Psoas muscle (tissue), 8 donors: ENCODE results near the gene AIF1. TPM values are rescaled to one million over a fixed set of nuclear protein-coding genes. Genes with fewer than 3 reads are reported as not detected.

ENCODE experiments used
- ATAC-seq, 4 donors: fragments of 200-7000 bp; cut with Tn5 transposase; one replicate each; pipeline ENCODE4 v1.9.1; 2020; ENCODE audit warnings: moderate library complexity in 3 of 4, mild to moderate bottlenecking in 2 of 4
- DNase-seq, 2 donors: peaks; one replicate each; pipeline ENCODE4 v3.0.0-alpha.2; 2020
- H3K27ac ChIP-seq: fragments of 200-600 bp; one replicate; pipeline ENCODE4 v1.8.0; 2022
- H3K27me3 ChIP-seq, 3 donors: fragments of 200-600 bp in 1 of 3; one replicate each; pipeline versions ENCODE4 v1.6.1 to v1.8.0; 2013 to 2022; ENCODE audit warnings: low read length in 2 of 3, mild to moderate bottlenecking in 2 of 3, moderate library complexity in 1 of 3; ENCODE audit not compliant: insufficient read depth in 3 of 3
- H3K36me3 ChIP-seq, 2 donors: fragments of 200-600 bp in 1 of 2; one replicate each; pipeline versions ENCODE4 v1.6.1 to v1.8.0; 2013 to 2022; ENCODE audit warnings: low read depth in 1 of 2, mild to moderate bottlenecking in 1 of 2, moderate library complexity in 1 of 2; ENCODE audit not compliant: insufficient read depth in 1 of 2
- H3K4me1 ChIP-seq: fragments of 200-600 bp; one replicate; pipeline ENCODE4 v1.8.0; 2022
- H3K4me3 ChIP-seq: fragments of 200-600 bp; one replicate; pipeline ENCODE4 v1.8.0; 2022; ENCODE audit warnings: mild to moderate bottlenecking
- H3K9me3 ChIP-seq: fragments of 200-600 bp; one replicate; pipeline ENCODE4 v1.8.0; 2022
- CTCF ChIP-seq: fragments of 200-600 bp; IDR thresholded peaks from one replicate; pipeline ENCODE4 v1.8.0; 2022; ENCODE audit warnings: antibody characterized with exemption
- WGBS, 3 donors: extraction: QIAGEN DNeasy Blood & Tissue Kit; methylation state at CpG; one replicate each; pipeline versions ENCODE4 v1.1.6 to v1.1.7; 2013; 5-methylcytosine and 5-hydroxymethylcytosine counted together
- intact Hi-C, 2 donors: fragments of 100-400 bp; cut with DNase I; formaldehyde crosslinking; loops; one replicate each; pipeline versions ENCODE4 v1.11.0 to v1.14.2; 2022
- polyA plus RNA-seq, 3 donors: library from polyadenylated mRNA; stranded (reverse); fragments of 200-250 nt; gene quantifications; one replicate each; pipeline ENCODE4 v1.2.3, GENCODE V29; 2013
- total RNA-seq, 4 donors: library from RNA; stranded (reverse); fragmentation: NEBNext Ultra II Directional in 2 of 4; extraction: Animal tissue kit (Norgen Biotek cat#: 25700) in 2 of 4; gene quantifications; one replicate each; pipeline versions ENCODE4 v1.2.1 to v1.2.4, GENCODE V29; 2021 to 2023
- donor health status: healthy with polysubstance abuse.
- donor health status: DM: no; HTN: no; CAD: no; lungs with moderate emphysema.
- donor health status: Bipolar disorder and iron deficiency.
- donor health status: healthy.
- donor health status: DM: yes; HTN: yes; CAD: no.
- donor health status: DM: no; HTN: no; CAD: no.
- donor health status: DM: no; HTN: no; CAD: no.
- donor health status: DM: yes; HTN: yes; CAD: no.

The AIF1 gene
- total and polyA plus RNA-seq, 7 donors = 2.6 to 11.3 (median 4.9) TPM

DNA sequence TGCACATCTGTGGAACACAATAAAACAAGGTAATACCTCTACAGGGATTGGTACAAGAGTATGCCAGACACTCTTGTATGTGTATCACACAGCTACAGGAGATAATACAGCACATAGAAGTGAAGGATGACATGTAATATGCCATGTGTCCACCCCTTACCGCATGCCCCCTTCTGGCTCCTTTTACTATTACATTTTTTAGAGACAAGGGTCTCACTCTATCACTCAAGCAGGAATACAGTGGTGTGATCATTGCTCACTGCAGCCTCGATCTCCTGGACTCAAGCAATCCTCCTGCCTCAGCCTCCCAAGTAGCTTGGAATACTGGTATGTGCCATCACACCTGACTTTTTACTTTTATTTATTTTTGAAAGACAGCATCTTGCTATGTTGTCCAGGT is 18.0 kb upstream of the AIF1 start:
- H3K27me3 ChIP-seq = no peaks in the 10 kb centered on the region
- intact Hi-C loops = loop anchor here (2.0 to 5.0 kb wide), 2 partner anchors 16 to 105 kb away; no protein-coding TSS in a partner anchor
- no peak overlapping the region for H3K4me3 ChIP-seq
- peak in 2 of 4 donors; percentile 27 to 41 for ATAC-seq
- no peaks in the 10 kb centered on the region for H3K4me1 ChIP-seq
- H3K27ac ChIP-seq = no peak overlapping the region
- H3K9me3 ChIP-seq = no peaks in the 10 kb centered on the region
- H3K36me3 ChIP-seq = no peaks in the 10 kb centered on the region
- TF ChIP-seq CTCF = peak; percentile 23
- WGBS, 3 donors = 21 to 28% (median 23%) methylated on average over 2 of the region's 2 CpGs
- no peak for DNase-seq

DNA sequence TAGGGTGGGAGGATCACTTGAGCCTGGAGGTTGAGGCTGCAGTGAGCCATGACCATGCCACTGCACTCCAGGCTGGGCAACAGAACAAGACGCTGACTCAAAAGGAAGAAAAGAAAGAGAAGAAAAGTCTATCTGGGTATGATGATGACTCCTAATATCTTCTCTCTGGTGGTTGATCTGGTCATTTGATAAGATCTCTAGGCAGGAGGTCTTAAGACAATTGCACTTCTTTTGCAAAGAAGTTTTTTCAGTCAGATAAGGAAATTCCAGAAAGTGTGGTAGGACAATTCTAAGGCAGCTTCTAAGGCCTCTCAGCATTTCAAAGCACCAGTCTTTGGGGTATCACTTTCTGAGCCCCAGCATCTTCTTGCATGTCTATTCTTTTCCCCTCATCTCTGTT is 7.7 kb upstream of the AIF1 start:
- H3K27ac ChIP-seq = no peak overlapping the region
- intact Hi-C loops = no loop called here
- no peaks in the 10 kb centered on the region for H3K4me1 ChIP-seq

DNA sequence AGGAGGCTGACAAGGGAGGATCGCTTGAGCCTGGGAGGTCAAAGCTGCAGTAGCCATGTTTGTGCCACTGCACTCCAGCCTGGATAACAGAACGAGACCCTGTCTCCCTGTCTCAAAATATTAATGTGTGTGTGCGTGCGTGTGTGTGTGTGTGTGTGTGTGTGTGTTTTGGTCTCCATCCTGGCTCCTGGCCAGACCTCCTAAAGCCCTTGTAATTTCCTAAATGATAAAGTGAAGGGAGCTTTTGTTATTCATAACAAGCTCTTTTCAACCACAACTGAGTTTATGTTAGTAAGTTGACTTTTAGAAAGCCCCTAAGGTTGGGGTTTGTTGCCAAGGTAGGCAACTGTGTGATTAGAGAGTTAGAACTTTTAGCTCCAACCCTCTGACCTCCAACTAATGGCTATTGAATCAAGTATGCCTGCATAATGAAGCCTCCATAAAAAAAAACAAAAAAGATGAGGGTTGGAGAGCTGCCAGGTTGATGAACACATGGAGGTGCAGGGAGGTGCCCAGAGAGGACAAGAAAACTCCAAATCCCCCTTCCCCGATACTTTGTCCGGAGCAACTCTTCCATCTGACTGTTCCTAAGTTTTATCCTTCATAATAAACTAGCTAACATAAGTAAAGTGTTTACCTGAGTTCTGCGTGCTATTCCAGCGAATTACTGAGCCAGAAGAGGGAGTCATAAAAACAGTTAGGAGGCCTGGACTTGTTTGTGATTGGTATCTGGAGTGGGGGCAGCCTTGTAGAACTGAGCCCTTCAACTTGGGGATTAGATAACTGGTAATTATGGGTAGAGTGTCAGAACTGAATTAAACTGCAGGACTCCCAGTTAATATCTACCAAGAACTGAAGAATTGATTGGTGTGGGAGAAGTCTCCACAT is 5.3 kb upstream of the AIF1 start:
- H3K36me3 ChIP-seq = no peaks in the 10 kb centered on the region
- ATAC-seq (no peak), DNase-seq (no peak)
- no peaks in the 10 kb centered on the region for H3K4me1 ChIP-seq
- no peaks in the 10 kb centered on the region for H3K9me3 ChIP-seq
- WGBS, 3 donors = 73 to 76% (median 74%) methylated on average over 8 of the region's 8 CpGs
- intact Hi-C loops = no loop called here
- H3K4me3 ChIP-seq = no peak overlapping the region
- no peak for TF ChIP-seq CTCF
- no peak overlapping the region for H3K27ac ChIP-seq
- no peaks in the 10 kb centered on the region for H3K27me3 ChIP-seq

More for the DNA sequence above, 7.7 kb upstream of the AIF1 start:
- Histone ChIP-seq H3K27me3 (no peaks in the 10 kb centered on the region), H3K9me3 (no peaks in the 10 kb centered on the region), H3K4me3 (no peak overlapping the region), H3K36me3 (no peaks in the 10 kb centered on the region)
- 81 to 100% (median 100%) methylated on average over 1 of the region's 1 CpG for WGBS, 3 donors
- no peak for ATAC-seq
- TF ChIP-seq CTCF = no peak
- DNase-seq = no peak

DNA sequence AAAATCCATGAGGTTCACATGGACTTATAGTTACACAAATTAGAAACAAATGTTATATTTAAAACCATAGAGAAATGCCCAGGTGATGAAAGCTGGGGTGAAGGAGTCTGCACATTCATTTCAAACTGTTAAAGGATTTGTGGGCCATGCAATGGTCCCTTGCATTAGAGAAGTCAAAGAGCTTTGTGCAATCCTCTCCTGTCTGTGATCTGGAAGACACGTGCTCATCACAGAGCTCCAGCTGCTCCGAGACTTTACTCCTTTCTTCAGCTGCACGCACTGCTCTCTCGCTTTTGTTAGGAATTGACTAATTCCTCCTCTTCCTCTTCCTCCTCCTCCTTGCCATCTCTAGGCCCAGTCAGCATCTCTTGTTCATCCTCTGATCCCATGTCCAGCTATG is 4.1 kb upstream of the AIF1 start:
- no peaks in the 10 kb centered on the region for H3K4me1 ChIP-seq
- intact Hi-C loops = no loop called here
- H3K27me3 ChIP-seq = no peaks in the 10 kb centered on the region
- no peak for ATAC-seq
- no peak for DNase-seq
- no peak for TF ChIP-seq CTCF
- no peaks in the 10 kb centered on the region for H3K36me3 ChIP-seq
- H3K4me3 ChIP-seq = no peak overlapping the region
- no peak overlapping the region for H3K27ac ChIP-seq
- WGBS, 3 donors = 67 to 72% (median 71%) methylated on average over 4 of the region's 4 CpGs
- no peaks in the 10 kb centered on the region for H3K9me3 ChIP-seq
